NCI-H146 (cell line): ENCODE results near the gene PCK1.

Experiments
- DNase-seq: peaks from one replicate; lab custom pipeline; 2025; lab: John Stamatoyannopoulos, UW

The PCK1 gene

GRCh38 chr20:57605878-57606277 lies 45.0 kb downstream of the PCK1 start:
- no peak for DNase-seq

GRCh38 chr20:57608516-57608915 lies 47.6 kb downstream of the PCK1 start:
- DNase-seq: no peak

GRCh38 chr20:57609086-57609841 lies 48.4 kb downstream of the PCK1 start:
- no peak for DNase-seq

GRCh38 chr20:57609842-57610167 lies 48.9 kb downstream of the PCK1 start:
- DNase-seq: no peak

GRCh38 chr20:57610261-57610952 lies 49.5 kb downstream of the PCK1 start:
- no peak for DNase-seq

- no peak for DNase-seq
Measured at GRCh38 chr20:57611586-57612311, 50.8 kb downstream of the PCK1 start.

- no peak for DNase-seq
Measured at GRCh38 chr20:57612436-57612835, 51.5 kb downstream of the PCK1 start.

- no peak for DNase-seq
Measured at GRCh38 chr20:57612916-57613315, 52.0 kb downstream of the PCK1 start.

GRCh38 chr20:57613481-57613921 lies 52.6 kb downstream of the PCK1 start:
- no peak for DNase-seq

GRCh38 chr20:57614490-57615444 lies 53.9 kb downstream of the PCK1 start:
- DNase-seq: no peak

GRCh38 chr20:57615445-57615811 lies 54.5 kb downstream of the PCK1 start:
- no peak for DNase-seq

GRCh38 chr20:57616143-57616951 lies 55.4 kb downstream of the PCK1 start:
- no peak for DNase-seq

- no peak for DNase-seq
Measured at GRCh38 chr20:57617079-57617795, 56.3 kb downstream of the PCK1 start.
